RWPE2 (cell line): ENCODE results near the gene PPM1L.

Experiments
- ATAC-seq: fragments of 200-7000 bp; cut with Tn5 transposase; 3 replicates; pipeline ENCODE4 v1.9.1; 2021; ENCODE audit warnings: low read depth
- DNase-seq: peaks from one replicate; pipeline ENCODE4 v3.0.0-alpha.2; 2020; ENCODE audit warnings: low spot score
- H3K27ac ChIP-seq: fragments of 450-650 bp; 2 replicates; pipeline ENCODE4 v1.5.1; 2017; ENCODE audit warnings: mild to moderate bottlenecking; ENCODE audit not compliant: poor library complexity, severe bottlenecking
- H3K27me3 ChIP-seq: fragments of 250-450 bp; sonication (Bioruptor Pico); 2 replicates; pipeline ENCODE4 v1.5.1; 2021; ENCODE audit warnings: mild to moderate bottlenecking, moderate library complexity; ENCODE audit not compliant: insufficient read depth, poor library complexity, severe bottlenecking
- H3K36me3 ChIP-seq: fragments of 250-450 bp; sonication (Bioruptor Pico); 2 replicates; pipeline ENCODE4 v1.5.1; 2020; ENCODE audit warnings: low read depth, mild to moderate bottlenecking, moderate library complexity
- H3K4me1 ChIP-seq: fragments of 250-450 bp; sonication (Bioruptor Pico); 2 replicates; pipeline ENCODE4 v1.5.1; 2021; ENCODE audit warnings: mild to moderate bottlenecking, moderate library complexity; ENCODE audit not compliant: insufficient read depth, poor library complexity, severe bottlenecking
- H3K4me3 ChIP-seq: fragments of 250-450 bp; sonication (Bioruptor Pico); 2 replicates; pipeline ENCODE4 v1.5.1; 2021; ENCODE audit warnings: mild to moderate bottlenecking, moderate library complexity; ENCODE audit not compliant: severe bottlenecking
- H3K9me3 ChIP-seq: fragments of 250-450 bp; sonication (Bioruptor Pico); 2 replicates; pipeline ENCODE4 v1.5.1; 2021; ENCODE audit warnings: mild to moderate bottlenecking, moderate library complexity; ENCODE audit not compliant: severe bottlenecking
- TF ChIP-seq, protein P1 (sequence below): fragments of 450-650 bp; IDR thresholded peaks from one replicate; pipeline ENCODE4 v1.5.1; 2017; ENCODE audit warnings: mild to moderate bottlenecking, moderate library complexity; ENCODE audit not compliant: poor library complexity, severe bottlenecking

PPM1L gene

DNA sequence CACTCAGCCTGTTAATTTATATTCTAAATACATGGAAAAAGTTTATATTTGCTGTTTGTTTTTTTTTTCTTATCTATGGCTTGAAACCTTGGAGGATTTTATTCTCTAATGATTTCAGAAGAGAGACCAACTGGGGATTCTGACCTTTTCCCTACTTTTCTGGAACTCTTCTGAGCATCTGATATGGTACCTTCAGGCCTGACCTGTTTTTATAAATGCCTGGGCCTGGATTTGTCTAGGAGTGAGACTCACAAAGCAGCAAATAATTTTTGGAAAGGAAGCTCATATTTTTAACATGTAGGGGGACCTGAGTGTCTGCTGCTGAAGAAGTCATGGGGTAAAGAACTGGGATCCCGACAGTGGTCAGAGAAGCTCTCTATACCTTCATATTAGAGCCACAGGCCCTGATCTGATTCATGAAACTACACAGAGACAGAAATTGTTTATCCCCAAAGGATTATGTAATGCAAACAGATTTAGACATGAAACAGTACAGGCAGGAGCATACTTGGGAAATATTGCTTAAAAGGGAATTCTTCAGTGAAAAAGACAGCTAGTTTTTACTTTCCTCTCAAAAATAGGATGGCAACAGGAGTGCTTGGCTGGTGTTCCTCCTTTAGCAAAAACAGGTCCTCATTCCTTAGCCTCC lies 15.9 kb downstream of the PPM1L start:
- Histone ChIP-seq H3K4me1 (no peaks in the 10 kb centered on the region), H3K9me3 (peaks cover 4% of the 10 kb centered on the region), H3K4me3 (no peak overlapping the region), H3K36me3 (no peaks in the 10 kb centered on the region), H3K27ac (no peak overlapping the region), H3K27me3 (no peaks in the 10 kb centered on the region)
- DNase-seq (no peak), ATAC-seq (no peak)
- TF ChIP-seq, protein P1, sequence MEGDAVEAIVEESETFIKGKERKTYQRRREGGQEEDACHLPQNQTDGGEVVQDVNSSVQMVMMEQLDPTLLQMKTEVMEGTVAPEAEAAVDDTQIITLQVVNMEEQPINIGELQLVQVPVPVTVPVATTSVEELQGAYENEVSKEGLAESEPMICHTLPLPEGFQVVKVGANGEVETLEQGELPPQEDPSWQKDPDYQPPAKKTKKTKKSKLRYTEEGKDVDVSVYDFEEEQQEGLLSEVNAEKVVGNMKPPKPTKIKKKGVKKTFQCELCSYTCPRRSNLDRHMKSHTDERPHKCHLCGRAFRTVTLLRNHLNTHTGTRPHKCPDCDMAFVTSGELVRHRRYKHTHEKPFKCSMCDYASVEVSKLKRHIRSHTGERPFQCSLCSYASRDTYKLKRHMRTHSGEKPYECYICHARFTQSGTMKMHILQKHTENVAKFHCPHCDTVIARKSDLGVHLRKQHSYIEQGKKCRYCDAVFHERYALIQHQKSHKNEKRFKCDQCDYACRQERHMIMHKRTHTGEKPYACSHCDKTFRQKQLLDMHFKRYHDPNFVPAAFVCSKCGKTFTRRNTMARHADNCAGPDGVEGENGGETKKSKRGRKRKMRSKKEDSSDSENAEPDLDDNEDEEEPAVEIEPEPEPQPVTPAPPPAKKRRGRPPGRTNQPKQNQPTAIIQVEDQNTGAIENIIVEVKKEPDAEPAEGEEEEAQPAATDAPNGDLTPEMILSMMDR: no peak

DNA sequence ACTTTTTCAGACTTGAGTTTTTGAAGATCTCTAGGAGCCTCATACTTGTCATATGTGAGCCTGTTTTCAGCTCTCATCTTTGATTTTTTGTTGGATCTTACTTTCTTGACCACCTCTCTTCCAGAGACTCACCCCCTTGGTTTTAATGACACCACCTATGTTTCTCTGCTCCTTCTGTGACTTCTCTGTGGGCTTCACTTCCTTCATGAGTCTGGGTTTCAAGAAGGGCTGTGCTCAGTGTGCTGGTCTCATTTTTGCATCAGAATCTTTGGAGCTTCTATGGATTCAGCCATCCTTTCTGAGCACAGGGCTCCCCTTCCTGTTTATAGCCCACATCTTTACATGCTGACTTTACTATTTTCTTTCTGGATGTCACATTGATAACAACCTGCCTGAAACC lies 17.7 kb downstream of the PPM1L start:
- no peak for DNase-seq
- no peak overlapping the region for H3K4me3 ChIP-seq
- no peak overlapping the region for H3K27ac ChIP-seq
- H3K27me3 ChIP-seq: no peaks in the 10 kb centered on the region
- ATAC-seq: no peak
- H3K4me1 ChIP-seq: no peaks in the 10 kb centered on the region
- TF ChIP-seq, protein P1: no peak
- no peaks in the 10 kb centered on the region for H3K9me3 ChIP-seq
- H3K36me3 ChIP-seq: no peaks in the 10 kb centered on the region

DNA sequence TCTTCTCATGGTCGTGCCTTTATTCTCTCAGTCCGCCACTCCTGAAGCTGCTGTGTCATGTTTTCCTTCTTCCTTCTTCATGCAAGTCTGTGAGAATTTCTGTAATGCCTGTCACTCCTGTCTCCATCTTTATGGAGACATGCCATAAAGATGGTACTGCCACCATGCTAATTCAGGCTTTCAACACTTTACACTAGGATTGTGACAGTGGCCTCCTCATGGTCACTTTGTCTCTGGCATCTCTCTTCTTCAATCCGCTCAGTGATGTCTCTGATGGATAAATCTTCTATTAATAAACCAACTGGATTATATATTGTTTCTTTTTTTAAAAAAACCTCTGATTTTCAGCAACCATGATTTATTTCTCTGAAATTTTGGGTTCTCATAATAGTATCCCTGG lies 18.1 kb downstream of the PPM1L start:
- DNase-seq: no peak
- TF ChIP-seq, protein P1: no peak
- Histone ChIP-seq H3K27me3 (no peaks in the 10 kb centered on the region), H3K4me3 (no peak overlapping the region), H3K4me1 (no peaks in the 10 kb centered on the region), H3K9me3 (no peaks in the 10 kb centered on the region), H3K27ac (no peak overlapping the region), H3K36me3 (no peaks in the 10 kb centered on the region)
- ATAC-seq: no peak

DNA sequence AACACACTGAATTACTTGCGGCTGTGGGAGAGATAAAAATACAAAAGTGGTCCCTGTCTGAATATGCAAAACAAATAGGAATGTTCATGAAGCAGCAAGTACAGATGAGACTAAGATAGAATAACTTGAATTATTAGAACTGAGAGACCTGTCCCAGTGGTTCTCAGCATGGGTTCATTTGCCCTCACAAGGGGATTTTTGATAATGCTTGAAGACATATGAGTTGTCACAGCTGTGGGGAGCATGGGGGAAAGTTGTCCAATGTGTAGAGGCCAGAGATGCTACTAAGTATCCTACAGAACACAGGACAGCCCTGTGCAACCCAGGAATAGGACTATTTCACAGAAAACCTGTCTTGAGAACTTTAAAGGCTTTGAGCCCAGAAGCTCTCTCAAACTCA lies 22.4 kb downstream of the PPM1L start:
- DNase-seq: no peak
- no peaks in the 10 kb centered on the region for H3K27me3 ChIP-seq
- no peaks in the 10 kb centered on the region for H3K36me3 ChIP-seq
- no peaks in the 10 kb centered on the region for H3K4me1 ChIP-seq
- H3K4me3 ChIP-seq: no peak overlapping the region
- no peak for ATAC-seq
- no peaks in the 10 kb centered on the region for H3K9me3 ChIP-seq
- TF ChIP-seq, protein P1: no peak
- H3K27ac ChIP-seq: no peak overlapping the region

DNA sequence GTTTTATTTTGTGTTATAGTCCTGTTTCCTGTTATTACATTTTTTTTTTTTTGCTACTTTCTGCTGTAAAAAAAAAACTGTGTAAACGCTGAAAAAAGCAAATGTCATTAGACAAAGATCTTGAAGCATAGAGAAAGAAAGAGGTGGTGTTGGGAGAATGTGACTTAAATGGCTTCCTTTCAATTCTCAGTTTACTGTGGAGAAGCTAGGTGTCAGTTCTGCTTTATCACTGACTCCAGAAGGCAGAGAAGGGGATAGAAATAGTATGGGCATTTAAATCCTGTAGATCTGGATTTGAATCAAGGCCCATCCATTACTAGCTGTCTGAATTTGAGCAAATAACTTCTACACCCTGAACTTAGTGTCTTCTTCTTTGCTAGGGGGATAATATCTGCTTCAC lies 23.0 kb downstream of the PPM1L start:
- H3K4me1 ChIP-seq: no peaks in the 10 kb centered on the region
- DNase-seq: no peak
- H3K36me3 ChIP-seq: no peaks in the 10 kb centered on the region
- TF ChIP-seq, protein P1: no peak
- no peaks in the 10 kb centered on the region for H3K9me3 ChIP-seq
- ATAC-seq: no peak
- no peak overlapping the region for H3K4me3 ChIP-seq
- H3K27ac ChIP-seq: no peak overlapping the region
- no peaks in the 10 kb centered on the region for H3K27me3 ChIP-seq
